GM23248 (cell line): Measurements from ENCODE around the gene LIMCH1. TPM values are rescaled to one million over a fixed set of nuclear protein-coding genes. Genes with fewer than 3 reads are reported as not detected.
"Not testable (repeated sequence)": the region's sequence is repeated elsewhere in the genome, so short reads cannot be mapped to it uniquely, and the experiment has no call there.

Experiments
- DNase-seq: peaks from one replicate; pipeline ENCODE4 v3.0.0-alpha.2; 2015
- H2AFZ ChIP-seq: fragments of 200-600 bp; sonication (generic); 2 replicates; pipeline ENCODE4 v1.6.1; 2016; ENCODE audit warnings: antibody characterized with exemption
- H3F3A ChIP-seq: fragments of 200-600 bp; sonication (generic); 2 replicates; pipeline ENCODE4 v1.6.1; 2016; ENCODE audit warnings: mild to moderate bottlenecking, antibody characterized with exemption, mixed run types; ENCODE audit not compliant: insufficient read depth
- H3K27ac ChIP-seq: fragments of 200-600 bp; sonication (generic); 2 replicates; pipeline ENCODE4 v1.5.1; 2016; ENCODE audit warnings: mild to moderate bottlenecking
- H3K27me3 ChIP-seq: fragments of 200-600 bp; sonication (generic); replicated peaks from 2 replicates; pipeline ENCODE4 v1.6.1; 2016; ENCODE audit warnings: mild to moderate bottlenecking; ENCODE audit not compliant: insufficient read depth
- H3K36me3 ChIP-seq: fragments of 200-600 bp; sonication (generic); 2 replicates; pipeline ENCODE4 v1.6.1; 2016; ENCODE audit warnings: low read depth, mild to moderate bottlenecking
- H3K4me1 ChIP-seq: fragments of 200-600 bp; sonication (generic); 2 replicates; pipeline ENCODE4 v1.6.1; 2016; ENCODE audit warnings: mild to moderate bottlenecking; ENCODE audit not compliant: insufficient read depth
- H3K4me2 ChIP-seq: fragments of 200-600 bp; sonication (generic); one replicate; pipeline ENCODE4 v1.6.1; 2016; ENCODE audit warnings: mild to moderate bottlenecking; ENCODE audit not compliant: unreplicated experiment
- H3K4me3 ChIP-seq: fragments of 200-600 bp; sonication (generic); 2 replicates; pipeline ENCODE4 v1.5.1; 2016; ENCODE audit warnings: mild to moderate bottlenecking
- H3K79me2 ChIP-seq: fragments of 200-600 bp; sonication (generic); 2 replicates; pipeline ENCODE4 v1.6.1; 2016; ENCODE audit warnings: mild to moderate bottlenecking; ENCODE audit not compliant: insufficient read depth
- H3K9ac ChIP-seq: fragments of 200-600 bp; sonication (generic); 2 replicates; pipeline ENCODE4 v1.6.1; 2016; ENCODE audit warnings: mild to moderate bottlenecking
- H3K9me2 ChIP-seq: fragments of 200-600 bp; sonication (generic); 2 replicates; pipeline ENCODE4 v1.6.1; 2016; ENCODE audit warnings: mixed run types, mild to moderate bottlenecking, moderate library complexity; ENCODE audit not compliant: insufficient read depth
- H3K9me3 ChIP-seq: fragments of 200-600 bp; sonication (generic); one replicate; pipeline ENCODE4 v1.6.1; 2017; ENCODE audit warnings: low read depth
- H4K20me1 ChIP-seq: fragments of 200-600 bp; sonication (generic); 2 replicates; pipeline ENCODE4 v1.6.0; 2016; ENCODE audit not compliant: insufficient read depth
- EZH2 ChIP-seq: fragments of 200-600 bp; sonication (generic); IDR thresholded peaks from 2 replicates; pipeline ENCODE4 v1.6.1; 2018; ENCODE audit warnings: antibody characterized with exemption, mild to moderate bottlenecking; ENCODE audit not compliant: insufficient read depth, poor library complexity, severe bottlenecking
- EZH2phosphoT487 ChIP-seq: fragments of 200-600 bp; sonication (generic); IDR thresholded peaks from 2 replicates; pipeline ENCODE4 v1.6.1; 2018; ENCODE audit warnings: antibody characterized with exemption, moderate library complexity, mild to moderate bottlenecking, low read depth; ENCODE audit not compliant: insufficient read depth
- WGBS, 2 experiments: methylation state at CpG; one replicate each; pipeline ENCODE4 v1.1.6; 2015 to 2017; ENCODE audit warnings: low lambda C conversion rate in 2 of 2, low coverage in 1 of 2; ENCODE audit errors: missing lambda C conversion rate in 2 of 2; 5-methylcytosine and 5-hydroxymethylcytosine counted together
- in situ Hi-C: fragments of 300-500 bp; cut with MboI; formaldehyde crosslinking; loops from 2 replicates; pipeline ENCODE4 v1.15.0; 2020
- polyA plus RNA-seq: library from polyadenylated mRNA; unstranded; fragments of >200 nt; fragmentation: Nextera tagmentation; extraction: Ambion mirVana; gene quantifications from 2 replicates; pipeline ENCODE4 v1.2.1, GENCODE V29; 2016
- total RNA-seq: library from RNA; depleted of rRNA; stranded (reverse); fragments of >200 nt; shearing (Covaris generic); gene quantifications from 2 replicates; pipeline ENCODE4 v1.2.3, GENCODE V29; 2014

The LIMCH1 gene
- total and polyA plus RNA-seq, 2 experiments from 2014 or later = 17.4 to 22.2 TPM

DNA sequence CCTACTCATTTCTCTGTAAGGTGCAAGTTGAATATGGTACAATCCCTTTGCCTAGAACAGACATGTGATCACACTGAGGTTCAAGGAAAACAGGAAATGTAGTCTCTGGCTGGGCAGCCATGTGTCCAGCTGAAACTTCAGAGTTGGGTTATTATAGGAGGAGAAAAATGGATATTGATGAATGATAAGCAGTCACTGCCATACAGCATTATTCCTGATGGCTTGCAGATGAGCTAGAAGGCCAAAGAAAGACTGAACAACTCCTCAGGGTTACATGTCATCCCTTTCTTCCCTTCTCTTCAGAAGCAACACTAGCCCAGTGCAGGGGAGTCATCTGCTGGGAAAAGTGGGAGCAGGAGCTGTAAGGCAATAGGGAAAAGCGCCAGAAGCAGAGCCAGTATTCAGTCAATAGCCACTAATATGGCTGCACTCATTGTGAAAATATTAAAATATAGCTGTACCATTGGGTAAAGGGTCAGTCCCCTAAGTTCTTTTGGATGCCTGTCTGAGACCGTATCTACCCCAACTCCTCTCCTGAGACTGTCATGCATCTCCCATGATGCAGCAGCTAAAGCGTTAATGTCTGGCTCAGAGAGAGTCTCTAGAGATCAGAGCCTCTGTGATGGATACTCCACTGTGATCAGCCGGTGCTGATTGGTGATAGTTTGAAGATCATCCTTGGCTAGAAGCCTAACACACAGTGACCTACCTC, 190.1 kb downstream of the LIMCH1 start:
- peaks cover 4% of the 10 kb centered on the region for H3K9me3 ChIP-seq
- TF ChIP-seq EZH2phosphoT487 = no peak
- TF ChIP-seq EZH2 = no peak
- in situ Hi-C loops = no loop called here
- H3K36me3 ChIP-seq = no peaks in the 10 kb centered on the region
- H3K27me3 ChIP-seq = peaks cover 8% of the 10 kb centered on the region
- no peaks in the 10 kb centered on the region for H3K4me1 ChIP-seq
- no peaks in the 10 kb centered on the region for H3K9me2 ChIP-seq
- no peak overlapping the region for H3K4me2 ChIP-seq
- H3K9ac ChIP-seq = no peak overlapping the region
- H3K27ac ChIP-seq = no peak overlapping the region
- 52 to 53% methylated on average over 4 of the region's 4 CpGs for WGBS, 2 experiments
- DNase-seq = no peak
- no peak overlapping the region for H3K4me3 ChIP-seq
- H3F3A ChIP-seq = no peaks in the 10 kb centered on the region
- H2AFZ ChIP-seq = no peak overlapping the region
- no peaks in the 10 kb centered on the region for H3K79me2 ChIP-seq
- H4K20me1 ChIP-seq = no peaks in the 10 kb centered on the region

DNA sequence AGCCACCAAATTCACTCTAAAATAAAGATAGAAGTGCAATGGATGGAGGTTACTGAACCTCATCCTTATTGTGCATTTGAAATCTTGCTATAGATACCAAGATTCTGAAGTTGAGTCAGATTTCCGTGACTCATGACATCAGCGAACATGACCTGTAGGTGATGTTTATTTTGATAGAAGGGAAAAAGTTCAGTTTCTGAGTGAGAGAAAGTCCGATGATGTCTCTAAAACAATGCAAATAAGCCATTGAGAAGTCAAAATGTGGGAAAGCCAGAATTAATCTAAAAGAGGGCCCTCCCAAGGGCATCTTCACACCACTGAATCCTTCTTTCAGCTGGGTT, 190.6 kb downstream of the LIMCH1 start:
- no peak overlapping the region for H3K4me2 ChIP-seq
- H3K79me2 ChIP-seq = no peaks in the 10 kb centered on the region
- no peaks in the 10 kb centered on the region for H3K4me1 ChIP-seq
- no peaks in the 10 kb centered on the region for H3F3A ChIP-seq
- WGBS, 2 experiments = 49 to 56% methylated on average over 3 of the region's 3 CpGs
- no peak overlapping the region for H3K4me3 ChIP-seq
- no peak for DNase-seq
- H3K9me2 ChIP-seq = no peaks in the 10 kb centered on the region
- no peak overlapping the region for H2AFZ ChIP-seq
- H3K27me3 ChIP-seq = peaks cover 8% of the 10 kb centered on the region
- in situ Hi-C loops = no loop called here
- H3K9me3 ChIP-seq = peaks cover 4% of the 10 kb centered on the region
- H3K27ac ChIP-seq = no peak overlapping the region
- H4K20me1 ChIP-seq = no peaks in the 10 kb centered on the region
- no peak overlapping the region for H3K9ac ChIP-seq
- TF ChIP-seq EZH2phosphoT487 (no peak), EZH2 (no peak)
- H3K36me3 ChIP-seq = no peaks in the 10 kb centered on the region

DNA sequence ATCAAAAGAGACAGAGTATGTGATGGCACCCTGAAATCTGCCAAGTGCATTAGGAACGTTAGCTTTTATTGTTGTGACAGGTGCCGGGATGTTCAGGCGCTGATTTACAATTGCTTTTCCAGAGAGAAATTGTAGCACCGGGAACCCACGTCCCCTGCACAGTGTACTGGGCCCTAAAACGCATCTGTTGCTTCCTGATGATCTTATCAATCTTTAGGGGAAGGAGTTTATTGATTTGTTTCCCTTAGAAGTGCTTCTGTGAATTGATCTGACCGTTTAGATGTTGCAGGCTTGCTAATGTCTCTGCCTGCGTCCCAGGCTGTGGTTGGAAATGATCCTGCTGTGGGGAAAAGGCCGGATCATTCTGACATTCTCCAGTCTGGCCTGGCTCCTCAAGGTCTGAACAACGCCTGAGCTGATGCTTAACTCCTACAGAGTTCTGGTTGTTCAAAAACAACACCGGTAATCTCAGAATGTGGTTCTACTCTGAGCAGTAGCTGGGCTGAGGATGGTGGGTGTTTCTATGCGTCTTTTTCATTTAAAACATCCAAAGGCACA, 193.7 kb downstream of the LIMCH1 start:
- in situ Hi-C loops = no loop called here
- DNase-seq = no peak
- 11 to 15% methylated on average over 12 of the region's 12 CpGs for WGBS, 2 experiments

DNA sequence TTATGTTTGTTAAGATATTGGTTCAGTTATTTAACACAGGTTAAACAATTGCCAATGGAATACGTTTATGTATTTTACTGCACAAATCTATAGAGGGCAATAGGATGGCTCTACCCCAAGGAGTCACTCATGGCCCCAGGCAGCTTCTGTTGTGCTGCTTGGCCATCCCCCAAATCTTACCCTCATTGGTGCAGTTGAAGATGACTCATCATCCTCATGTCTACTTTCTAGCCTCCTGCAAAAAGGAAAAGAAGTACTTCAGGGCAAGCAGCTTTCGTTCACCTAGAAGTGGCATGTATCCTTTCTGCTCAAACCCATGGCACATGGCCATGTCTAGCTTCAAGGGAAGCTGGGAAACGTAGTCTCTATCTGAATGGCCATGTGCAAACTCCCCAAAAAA, 196.4 kb downstream of the LIMCH1 start:
- peaks cover 8% of the 10 kb centered on the region for H3K27me3 ChIP-seq
- H3K4me3 ChIP-seq = no peak overlapping the region
- H2AFZ ChIP-seq = no peak overlapping the region
- no peaks in the 10 kb centered on the region for H3K36me3 ChIP-seq
- no peaks in the 10 kb centered on the region for H3K9me2 ChIP-seq
- no peak overlapping the region for H3K9ac ChIP-seq
- 45 to 47% methylated on average over 3 of the region's 3 CpGs for WGBS, 2 experiments
- no peaks in the 10 kb centered on the region for H3K79me2 ChIP-seq
- in situ Hi-C loops = no loop called here
- no peaks in the 10 kb centered on the region for H3K4me1 ChIP-seq
- no peaks in the 10 kb centered on the region for H3F3A ChIP-seq
- no peaks in the 10 kb centered on the region for H3K9me3 ChIP-seq
- H4K20me1 ChIP-seq = no peaks in the 10 kb centered on the region
- no peak for TF ChIP-seq EZH2
- TF ChIP-seq EZH2phosphoT487 = no peak
- no peak overlapping the region for H3K27ac ChIP-seq
- DNase-seq = no peak
- H3K4me2 ChIP-seq = no peak overlapping the region

More for the DNA sequence above, 193.7 kb downstream of the LIMCH1 start:
- no peaks in the 10 kb centered on the region for H3K36me3 ChIP-seq
- H3K4me3 ChIP-seq = no peak overlapping the region
- H3K9me2 ChIP-seq = no peaks in the 10 kb centered on the region
- TF ChIP-seq EZH2phosphoT487 = no peak
- TF ChIP-seq EZH2 = no peak
- no peaks in the 10 kb centered on the region for H3K79me2 ChIP-seq
- no peak overlapping the region for H2AFZ ChIP-seq
- peaks cover 8% of the 10 kb centered on the region for H3K27me3 ChIP-seq
- H4K20me1 ChIP-seq = no peaks in the 10 kb centered on the region
- H3K9me3 ChIP-seq = no peaks in the 10 kb centered on the region
- no peaks in the 10 kb centered on the region for H3K4me1 ChIP-seq
- H3K27ac ChIP-seq = no peak overlapping the region
- no peaks in the 10 kb centered on the region for H3F3A ChIP-seq
- no peak overlapping the region for H3K9ac ChIP-seq
- no peak overlapping the region for H3K4me2 ChIP-seq

DNA sequence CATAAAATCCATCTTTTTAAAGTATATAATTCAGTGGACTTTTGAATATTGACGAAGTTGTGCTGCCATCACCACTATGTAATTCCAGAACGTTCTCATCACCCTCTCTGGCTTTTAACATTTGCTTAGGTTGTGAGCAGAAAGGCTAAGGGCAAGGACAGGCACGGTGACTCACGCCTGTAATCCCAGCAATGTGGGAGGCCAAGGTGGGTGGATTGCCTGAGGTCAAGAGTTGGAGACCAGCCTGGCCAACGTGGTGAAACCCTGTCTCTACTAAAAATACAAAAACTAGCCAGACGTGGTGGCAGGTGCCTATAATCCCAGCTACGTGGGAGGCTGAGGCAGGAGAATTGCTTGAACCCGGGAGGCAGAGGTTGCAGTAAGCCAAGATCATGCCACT, 199.5 kb downstream of the LIMCH1 start:
- H3K4me3 ChIP-seq, in situ Hi-C loops, H3K9ac ChIP-seq, H3K27me3 ChIP-seq, H3F3A ChIP-seq, H3K9me3 ChIP-seq, H3K4me2 ChIP-seq, H2AFZ ChIP-seq, H3K27ac ChIP-seq, H3K36me3 ChIP-seq, H3K9me2 ChIP-seq, H3K79me2 ChIP-seq, H4K20me1 ChIP-seq, DNase-seq, H3K4me1 ChIP-seq: not testable (repeated sequence)
- 24 to 28% methylated on average over 8 of the region's 8 CpGs for WGBS, 2 experiments
